K562 (cell line): ENCODE results near the gene NRP2. TPM values are rescaled to one million over a fixed set of nuclear protein-coding genes. Genes with fewer than 3 reads are reported as not detected.

Experiments
- ATAC-seq: fragments of 200-7000 bp; cut with Tn5 transposase; 3 replicates; pipeline ENCODE4 v1.9.1; 2020; ENCODE audit warnings: moderate library complexity
- BruUV-seq: library from RNA; stranded (reverse); fragments of 400-500 nt; replicated peaks from 2 replicates; lab custom pipeline; 2021; lab: Mats Ljungman, UMichigan
- CTCF ChIA-PET: fragments of 300-600 bp; formaldehyde crosslinking; extraction: SDS; loops from one replicate; lab custom pipeline; 2021; ENCODE audit warnings: low intra/inter-chr PET ratio; lab: Yijun Ruan, JAX
- POLR2A ChIA-PET: fragments of 300-600, 350-650 bp; sonication (Branson Sonifier 250); formaldehyde crosslinking; extraction: SDS; loops from one replicate; lab custom pipeline; 2021; ENCODE audit warnings: antibody characterized with exemption, inconsistent platforms; lab: Yijun Ruan, JAX
- DNase-seq, 4 experiments: peaks; one replicate each; pipeline versions ENCODE4 v3.0.0 to v3.0.0-alpha.2; 2011 to 2018; ENCODE audit warnings: low spot score in 3 of 4, mixed read lengths in 3 of 4; ENCODE audit errors: extremely low read depth in 1 of 4
- FAIRE-seq: peaks from 2 replicates; lab custom pipeline; 2011; peaks lifted over from hg19 to GRCh38; lab: Jason Lieb, UNC
- H2AFZ ChIP-seq: 2 replicates; pipeline ENCODE4 v1.6.0; 2011; ENCODE audit warnings: low read depth, low read length, control low read depth, inconsistent platforms
- H3K27ac ChIP-seq: fragments of 200-600 bp; 3 replicates; pipeline ENCODE4 v1.8.0; 2011; ENCODE audit warnings: low read depth, mild to moderate bottlenecking, control low read depth, inconsistent platforms, low read length, moderate library complexity, mixed read lengths; ENCODE audit errors: extremely low read depth
- H3K27me3 ChIP-seq, 2 experiments: fragments of 300-600 bp in 1 of 2; 2 replicates in 1 of 2; 3 replicates in 1 of 2; pipeline versions ENCODE4 v1.6.0 to v1.8.0; 2011; ENCODE audit warnings: inconsistent platforms in 2 of 2, low read length in 2 of 2, mild to moderate bottlenecking in 1 of 2, mixed read lengths in 1 of 2, moderate library complexity in 1 of 2; ENCODE audit not compliant: control insufficient read depth in 2 of 2, insufficient read depth in 2 of 2
- H3K36me3 ChIP-seq: fragments of 300-600 bp; 3 replicates; pipeline ENCODE4 v1.8.0; 2011; ENCODE audit warnings: mild to moderate bottlenecking, low read length, inconsistent platforms; ENCODE audit not compliant: control insufficient read depth, insufficient read depth
- H3K4me1 ChIP-seq, 2 experiments: fragments of 200-600 bp in 1 of 2; replicated peaks in 1 of 2; 2 replicates in 1 of 2; 3 replicates in 1 of 2; pipeline versions ENCODE4 v1.5.1 to v1.8.0; 2011; ENCODE audit warnings: inconsistent platforms in 2 of 2, low read length in 2 of 2, mild to moderate bottlenecking in 1 of 2, mixed read lengths in 1 of 2, moderate library complexity in 1 of 2; ENCODE audit not compliant: control insufficient read depth in 2 of 2, insufficient read depth in 2 of 2
- H3K4me2 ChIP-seq: 2 replicates; pipeline ENCODE4 v1.6.1; 2011; ENCODE audit warnings: low read length, control low read depth, inconsistent platforms, mixed read lengths; ENCODE audit not compliant: insufficient read depth
- H3K4me3 ChIP-seq: fragments of 200-600 bp; sonication (generic), shearing (Covaris generic); 2 replicates; pipeline ENCODE4 v1.5.1; 2016; ENCODE audit warnings: control low read depth, inconsistent platforms
- H3K79me2 ChIP-seq: fragments of 200-600 bp; 3 replicates; pipeline ENCODE4 v1.8.0; 2011; ENCODE audit warnings: low read length, inconsistent platforms; ENCODE audit not compliant: control insufficient read depth, insufficient read depth
- H3K9ac ChIP-seq, 2 experiments: 2 replicates each; pipeline versions ENCODE4 v1.6.0 to v1.6.1; 2011; ENCODE audit warnings: low read depth in 2 of 2, low read length in 2 of 2, control low read depth in 1 of 2, inconsistent platforms in 1 of 2, mild to moderate bottlenecking in 1 of 2, mixed read lengths in 1 of 2; ENCODE audit not compliant: insufficient read depth in 1 of 2
- H3K9me1 ChIP-seq: one replicate; pipeline ENCODE4 v1.6.0; 2011; ENCODE audit warnings: inconsistent platforms, mild to moderate bottlenecking, low read length, moderate library complexity; ENCODE audit not compliant: control insufficient read depth, insufficient read depth
- H3K9me3 ChIP-seq: replicated peaks from 2 replicates; pipeline ENCODE4 v1.5.1; 2011; ENCODE audit warnings: low read depth, low read length, inconsistent platforms; ENCODE audit not compliant: control insufficient read depth, insufficient read depth
- H4K20me1 ChIP-seq: replicated peaks from 2 replicates; pipeline ENCODE4 v1.6.1; 2011; ENCODE audit warnings: low read length, inconsistent platforms, mixed read lengths; ENCODE audit not compliant: control insufficient read depth, insufficient read depth
- CBX1 ChIP-seq: sonication (generic); IDR thresholded peaks from 2 replicates; pipeline ENCODE4 v1.6.1; 2016; ENCODE audit warnings: antibody characterized with exemption, low read depth, mild to moderate bottlenecking
- E2F8 ChIP-seq: fragments of 450-650 bp; IDR thresholded peaks from 2 replicates; pipeline ENCODE4 v1.7.1; 2018; ENCODE audit warnings: mild to moderate bottlenecking, low read depth; ENCODE audit not compliant: partially characterized antibody
- FUS ChIP-seq: fragments of 200-400 bp; formaldehyde crosslinking; optimal IDR thresholded peaks from 2 replicates; pipeline ENCODE3; 2017; ENCODE audit warnings: low read depth, low read length
- ID3 ChIP-seq, 2 experiments: fragments of 250-450 bp in 1 of 2; fragments of 450-650 bp in 1 of 2; sonication (Bioruptor Pico) in 1 of 2; IDR thresholded peaks; 2 replicates each; pipeline versions ENCODE4 v1.6.1 to v1.8.0; 2016 to 2021; ENCODE audit warnings: mild to moderate bottlenecking in 2 of 2, moderate library complexity in 2 of 2, missing compliant biosample characterization in 1 of 2, missing genetic modification characterization in 1 of 2
- MBD1 ChIP-seq: fragments of 250-450 bp; sonication (Bioruptor Pico); IDR thresholded peaks from 2 replicates; pipeline ENCODE4 v1.8.0; 2022; ENCODE audit warnings: inconsistent platforms
- PBX2 ChIP-seq, 2 experiments: IDR thresholded peaks in 1 of 2; conservative IDR thresholded peaks in 1 of 2; 2 replicates each; pipeline ENCODE4 v1.6.1; 2016; ENCODE audit warnings: low read depth in 2 of 2, mild to moderate bottlenecking in 1 of 2, missing compliant biosample characterization in 1 of 2, missing genetic modification characterization in 1 of 2, moderate library complexity in 1 of 2
- PHF21A ChIP-seq: fragments of 450-650 bp; IDR thresholded peaks from 2 replicates; pipeline ENCODE4 v1.6.1; 2017; ENCODE audit warnings: low read depth, borderline replicate concordance
- RBFOX2 ChIP-seq: fragments of 200-400 bp; formaldehyde crosslinking; IDR thresholded peaks from 2 replicates; pipeline ENCODE4 v1.6.1; 2017; ENCODE audit warnings: low read depth, mild to moderate bottlenecking, low read length, moderate library complexity
- USF2 ChIP-seq: sonication (generic); formaldehyde crosslinking; IDR thresholded peaks from 2 replicates; pipeline ENCODE4 v1.5.0; 2020; ENCODE audit warnings: missing genetic modification reagents
- ZFX ChIP-seq: sonication (generic); formaldehyde crosslinking; IDR thresholded peaks from 2 replicates; pipeline ENCODE4 v1.8.0; 2022; ENCODE audit warnings: mild to moderate bottlenecking, missing genetic modification reagents, moderate library complexity
- ZNF3 ChIP-seq: fragments of 250-450 bp; sonication (Bioruptor Pico); IDR thresholded peaks from 2 replicates; pipeline ENCODE4 v1.5.0; 2021; ENCODE audit warnings: mild to moderate bottlenecking, moderate library complexity
- ZNF57 ChIP-seq: fragments of 450-650 bp; formaldehyde crosslinking; IDR thresholded peaks from 2 replicates; pipeline ENCODE4 v1.4.0; 2020; ENCODE audit warnings: mild to moderate bottlenecking, moderate library complexity
- WGBS: fragments of 100-300 bp; shearing (Covaris generic); methylation state at CpG from one replicate; pipeline ENCODE4 v1.1.6; 2016; ENCODE audit warnings: low coverage, mixed read lengths; ENCODE audit not compliant: insufficient coverage; ENCODE audit errors: missing lambda C conversion rate; 5-methylcytosine and 5-hydroxymethylcytosine counted together
- in situ Hi-C: fragments of 300-500 bp; cut with MboI; formaldehyde crosslinking; loops from 4 replicates; pipeline ENCODE4 v1.15.0; 2018; ENCODE audit warnings: inconsistent platforms, mixed read lengths
- intact Hi-C: fragments of 100-400 bp; cut with micrococcal nuclease; formaldehyde crosslinking; loops from 2 replicates; pipeline ENCODE4 v1.14.2; 2022
- polyA plus RNA-seq, 8 experiments: library from polyadenylated mRNA; depleted of rRNA in 4 of 8; stranded (reverse) in 5 of 8; unstranded in 3 of 8; fragments of >200 nt; fragmentation: Nextera tagmentation in 2 of 8; fragmentation: Illumina TruSeq in 1 of 8; extraction: Ambion mirVana in 2 of 8; extraction: Trizol in 1 of 8; gene quantifications; 2 replicates each; pipeline versions ENCODE4 v1.2.1 to v1.2.3, GENCODE V29; 2011 to 2014; ENCODE audit warnings: inconsistent platforms in 1 of 8, missing spikeins in 1 of 8
- total RNA-seq, 7 experiments: library from RNA; depleted of rRNA in 6 of 7; stranded (reverse); fragments of >200 nt in 6 of 7; fragmentation: Illumina TruSeq in 2 of 7; extraction: Trizol in 2 of 7; gene quantifications; 2 replicates each; pipeline versions ENCODE4 v1.2.1 to v1.2.3, GENCODE V29; 2011 to 2021; ENCODE audit warnings: low replicate concordance in 1 of 7

Gene NRP2
- total and polyA plus RNA-seq, 9 of the 15 experiments (the other 6 are each of a cell fraction or from before 2014, with no cell fraction given) = 0.05 to 0.31 (median 0.15) TPM; not detected in 5

- Histone ChIP-seq H3K27me3 (no peaks in the 10 kb centered on the region), H3K9me3 (no peaks in the 10 kb centered on the region), H4K20me1 (no peaks in the 10 kb centered on the region), H2AFZ (no peak overlapping the region), H3K4me2 (no peak overlapping the region), H3K4me3 (no peak overlapping the region), H3K79me2 (no peaks in the 10 kb centered on the region), H3K4me1 (no peaks in the 10 kb centered on the region), H3K9ac (no peak overlapping the region), H3K27ac (no peak overlapping the region), H3K36me3 (no peaks in the 10 kb centered on the region), H3K9me1 (no peaks in the 10 kb centered on the region)
- POLR2A ChIA-PET = interaction anchor here (0.6 kb wide), 1 partner anchor 1477 kb away, joined by 3 read pairs; no protein-coding TSS in a partner anchor
- DNase-seq (no peak), FAIRE-seq (no peak), ATAC-seq (no peak)
- intact Hi-C loops = loop anchor here (10.0 kb wide), 2 partner anchors 789 to 1349 kb away; no protein-coding TSS in a partner anchor
- 0% methylated on average over 1 of the region's 1 CpG for WGBS
- CTCF ChIA-PET = no interaction called here
- no TSS peak for BruUV-seq
- in situ Hi-C loops = no loop called here
- TF ChIP-seq CBX1 (no peak), MBD1 (CRISPR knock-in tag) (no peak), USF2 (CRISPR knock-in tag) (no peak), ZFX (CRISPR knock-in tag) (no peak), PHF21A (no peak), PBX2 (CRISPR knock-in tag; IDR thresholded peaks at IDR 0.05; ENCODE audit: low read depth) (no peak), PBX2 (tag; conservative IDR thresholded peaks at IDR 0.05; ENCODE audit: low read depth) (no peak), E2F8 (no peak), RBFOX2 (no peak), ID3 (CRISPR knock-in tag; IDR thresholded peaks at IDR 0.05) (no peak), ID3 (tag; IDR thresholded peaks at IDR 0.05) (no peak), ZNF57 (no peak), ZNF3 (CRISPR knock-in tag) (no peak), FUS (no peak)
These were observed 9.0 kb upstream of the NRP2 start for GRCh38 chr2:205673312-205673711.
